HL-60 (cell line): ENCODE results near the gene SH2D3C.

Experiments used
- DNase-seq, 2 experiments: peaks; one replicate each; pipeline ENCODE4 v3.0.0-alpha.2; 2010 to 2020; ENCODE audit warnings: low read depth in 1 of 2, low spot score in 1 of 2
- H3K27ac ChIP-seq: fragments of 250-450 bp; sonication (Bioruptor Pico); replicated peaks from 2 replicates; pipeline ENCODE4 v1.5.1; 2020; ENCODE audit warnings: mild to moderate bottlenecking, moderate library complexity
- H3K27me3 ChIP-seq: fragments of 250-450 bp; sonication (Bioruptor Pico); 2 replicates; pipeline ENCODE4 v1.5.1; 2021; ENCODE audit warnings: mild to moderate bottlenecking, moderate library complexity; ENCODE audit not compliant: insufficient read depth, poor library complexity, severe bottlenecking
- H3K4me3 ChIP-seq: replicated peaks from 2 replicates; pipeline ENCODE4 v1.5.1; 2011; ENCODE audit warnings: mild to moderate bottlenecking, control low read depth, low read length; ENCODE audit not compliant: insufficient read depth
- GABPA ChIP-seq: IDR thresholded peaks from 2 replicates; pipeline ENCODE4 v1.6.1; 2012; ENCODE audit warnings: low read depth
- POLR2AphosphoS5 ChIP-seq: IDR thresholded peaks from 2 replicates; pipeline ENCODE4 v1.6.1; 2012; ENCODE audit warnings: low read depth
- REST ChIP-seq: IDR thresholded peaks from 2 replicates; pipeline ENCODE4 v1.6.1; 2012; ENCODE audit warnings: low read depth; ENCODE audit not compliant: insufficient replicate concordance
- SPI1 ChIP-seq: IDR thresholded peaks from 2 replicates; pipeline ENCODE4 v1.6.1; 2012; ENCODE audit warnings: low read depth, mild to moderate bottlenecking, borderline replicate concordance
- TF ChIP-seq, protein P1 (sequence below): IDR thresholded peaks from one replicate; pipeline ENCODE4 v1.5.1; 2011; ENCODE audit warnings: low read length, control low read depth, inconsistent platforms; ENCODE audit not compliant: insufficient read depth

SH2D3C gene

DNA sequence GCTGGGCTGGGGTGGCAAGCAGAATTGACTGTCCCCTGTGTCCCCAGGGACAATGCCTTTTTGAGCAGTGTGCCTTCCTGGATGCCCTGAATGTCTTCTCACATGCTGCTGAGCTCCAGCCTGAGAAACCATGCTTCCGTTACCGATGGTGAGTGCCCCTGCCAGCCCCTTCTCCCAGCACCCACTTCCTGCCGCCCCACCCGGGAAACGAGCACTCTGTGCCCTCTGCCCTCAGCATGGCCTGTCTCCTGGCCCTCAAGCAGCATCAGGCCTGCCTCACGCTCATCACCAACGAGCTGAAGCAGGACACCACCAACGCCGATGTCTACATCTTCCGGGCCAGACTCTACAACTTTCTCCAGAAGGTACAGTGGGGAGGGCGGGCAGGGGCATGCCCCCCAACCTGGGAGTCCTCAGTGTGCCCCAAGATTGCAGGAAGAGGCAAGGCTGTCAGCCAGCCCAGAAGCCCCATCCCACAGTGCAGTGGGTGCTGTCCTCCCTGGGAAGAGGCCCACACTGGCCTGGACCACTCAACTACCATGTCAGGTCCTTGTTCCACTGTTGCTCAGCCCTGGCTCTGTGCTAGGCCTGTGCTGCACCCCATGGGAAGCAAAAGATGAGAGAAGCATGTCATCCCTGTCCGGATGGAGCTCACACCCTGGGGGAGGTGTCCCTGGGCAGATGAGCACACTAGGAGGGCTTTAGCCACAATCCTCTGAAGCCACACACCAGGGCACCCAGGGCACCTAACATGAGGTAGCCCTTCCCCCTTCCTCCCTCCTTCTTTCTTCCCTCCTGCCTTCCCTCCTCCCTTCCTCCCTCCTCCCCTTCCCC lies 58.2 kb downstream of the SH2D3C start:
- TF ChIP-seq, protein P1, sequence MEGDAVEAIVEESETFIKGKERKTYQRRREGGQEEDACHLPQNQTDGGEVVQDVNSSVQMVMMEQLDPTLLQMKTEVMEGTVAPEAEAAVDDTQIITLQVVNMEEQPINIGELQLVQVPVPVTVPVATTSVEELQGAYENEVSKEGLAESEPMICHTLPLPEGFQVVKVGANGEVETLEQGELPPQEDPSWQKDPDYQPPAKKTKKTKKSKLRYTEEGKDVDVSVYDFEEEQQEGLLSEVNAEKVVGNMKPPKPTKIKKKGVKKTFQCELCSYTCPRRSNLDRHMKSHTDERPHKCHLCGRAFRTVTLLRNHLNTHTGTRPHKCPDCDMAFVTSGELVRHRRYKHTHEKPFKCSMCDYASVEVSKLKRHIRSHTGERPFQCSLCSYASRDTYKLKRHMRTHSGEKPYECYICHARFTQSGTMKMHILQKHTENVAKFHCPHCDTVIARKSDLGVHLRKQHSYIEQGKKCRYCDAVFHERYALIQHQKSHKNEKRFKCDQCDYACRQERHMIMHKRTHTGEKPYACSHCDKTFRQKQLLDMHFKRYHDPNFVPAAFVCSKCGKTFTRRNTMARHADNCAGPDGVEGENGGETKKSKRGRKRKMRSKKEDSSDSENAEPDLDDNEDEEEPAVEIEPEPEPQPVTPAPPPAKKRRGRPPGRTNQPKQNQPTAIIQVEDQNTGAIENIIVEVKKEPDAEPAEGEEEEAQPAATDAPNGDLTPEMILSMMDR = no peak
- no peak for TF ChIP-seq SPI1
- no peak for TF ChIP-seq POLR2AphosphoS5
- TF ChIP-seq GABPA = no peak
- no peak for TF ChIP-seq REST
- H3K27me3 ChIP-seq = no peaks in the 10 kb centered on the region
- DNase-seq = peak in 1 of 2 experiments; percentile 28
- no peak overlapping the region for H3K4me3 ChIP-seq
- H3K27ac ChIP-seq = no peak overlapping the region

GRCh38 chr9:127717766-127718165 lies 60.7 kb downstream of the SH2D3C start:
- H3K27ac ChIP-seq = no peak overlapping the region
- TF ChIP-seq REST (no peak), GABPA (no peak), POLR2AphosphoS5 (no peak), SPI1 (no peak)
- TF ChIP-seq, protein P1 = no peak
- no peak overlapping the region for H3K4me3 ChIP-seq
- DNase-seq = no peak
- no peaks in the 10 kb centered on the region for H3K27me3 ChIP-seq

GRCh38 chr9:127716412-127716811 lies 62.1 kb downstream of the SH2D3C start:
- Histone ChIP-seq H3K27ac (no peak overlapping the region), H3K4me3 (no peak overlapping the region)

More at GRCh38 chr9:127716412-127716811, 62.1 kb downstream of the SH2D3C start:
- no peak for TF ChIP-seq REST
- TF ChIP-seq SPI1 = no peak
- TF ChIP-seq POLR2AphosphoS5 = no peak
- DNase-seq = no peak
- no peaks in the 10 kb centered on the region for H3K27me3 ChIP-seq
